H1 (cell line): ENCODE results near the gene PLXNB1. TPM values are rescaled to one million over a fixed set of nuclear protein-coding genes. Genes with fewer than 3 reads are reported as not detected.

Source experiments
- ATF3 ChIP-seq: IDR thresholded peaks from 2 replicates; pipeline ENCODE4 v1.6.1; 2011; ENCODE audit warnings: low read depth, mild to moderate bottlenecking, low read length; ENCODE audit not compliant: insufficient read depth
- BRCA1 ChIP-seq: IDR thresholded peaks from 2 replicates; pipeline ENCODE4 v1.6.1; 2012; ENCODE audit warnings: low read depth, low read length, improper control_type of control experiment
- CHD2 ChIP-seq: IDR thresholded peaks from 2 replicates; pipeline ENCODE4 v1.6.1; 2012; ENCODE audit warnings: low read length, improper control_type of control experiment
- E2F6 ChIP-seq: IDR thresholded peaks from 2 replicates; pipeline ENCODE4 v1.6.1; 2012; ENCODE audit warnings: inconsistent platforms
- GTF2F1 ChIP-seq: IDR thresholded peaks from 2 replicates; pipeline ENCODE4 v1.6.1; 2012; ENCODE audit warnings: low read depth, low read length, improper control_type of control experiment, borderline replicate concordance
- KDM1A ChIP-seq: fragments of 200-600, 300-600 bp; sonication (generic); IDR thresholded peaks from 2 replicates; pipeline ENCODE4 v1.7.1; 2016; ENCODE audit warnings: mild to moderate bottlenecking, low read length, borderline replicate concordance
- KDM5A ChIP-seq: fragments of 200-600 bp; IDR thresholded peaks from 2 replicates; pipeline ENCODE4 v1.7.1; 2012; ENCODE audit warnings: mild to moderate bottlenecking, low read length, inconsistent platforms, mixed read lengths
- MAX ChIP-seq: IDR thresholded peaks from 2 replicates; pipeline ENCODE4 v1.6.1; 2012; ENCODE audit warnings: inconsistent platforms
- PHF8 ChIP-seq: fragments of 200-600 bp; sonication (generic); conservative IDR thresholded peaks from 2 replicates; pipeline ENCODE4 v1.7.1; 2012; ENCODE audit warnings: low read depth, mild to moderate bottlenecking, inconsistent platforms, low read length, moderate library complexity
- POLR2A ChIP-seq, 2 experiments: IDR thresholded peaks; 1 replicate in 1 of 2; 2 replicates in 1 of 2; pipeline ENCODE4 v1.6.1; 2011; ENCODE audit warnings: low read depth in 2 of 2, low read length in 2 of 2, mild to moderate bottlenecking in 2 of 2; ENCODE audit errors: control extremely low read depth in 1 of 2
- POLR2AphosphoS5 ChIP-seq: IDR thresholded peaks from 2 replicates; pipeline ENCODE4 v1.6.1; 2011; ENCODE audit warnings: low read depth, low read length
- RBBP5 ChIP-seq: IDR thresholded peaks from 2 replicates; pipeline ENCODE4 v1.7.1; 2012; ENCODE audit warnings: low read depth, mild to moderate bottlenecking, inconsistent platforms, low read length, moderate library complexity, borderline replicate concordance
- SAP30 ChIP-seq: fragments of 300-600 bp; sonication (generic); IDR thresholded peaks from 2 replicates; pipeline ENCODE4 v1.7.1; 2012; ENCODE audit warnings: low read length, moderate library complexity, mild to moderate bottlenecking, inconsistent platforms; ENCODE audit not compliant: insufficient read depth, insufficient replicate concordance
- SIN3A ChIP-seq, 2 experiments: IDR thresholded peaks in 1 of 2; conservative IDR thresholded peaks in 1 of 2; 2 replicates each; pipeline ENCODE4 v1.6.1; 2011 to 2012; ENCODE audit warnings: low read length in 2 of 2, improper control_type of control experiment in 1 of 2, low read depth in 1 of 2, mild to moderate bottlenecking in 1 of 2
- SP1 ChIP-seq: IDR thresholded peaks from 2 replicates; pipeline ENCODE4 v1.6.1; 2011; ENCODE audit warnings: low read depth, low read length
- SRF ChIP-seq: IDR thresholded peaks from 2 replicates; pipeline ENCODE4 v1.6.1; 2011; ENCODE audit warnings: mild to moderate bottlenecking, low read depth, low read length, moderate library complexity
- TAF7 ChIP-seq: optimal IDR thresholded peaks from 2 replicates; pipeline ENCODE3; 2011; ENCODE audit warnings: low read depth, mild to moderate bottlenecking, inconsistent platforms, low read length, moderate library complexity, borderline replicate concordance
- TBP ChIP-seq: IDR thresholded peaks from 2 replicates; pipeline ENCODE4 v1.6.1; 2011; ENCODE audit warnings: low read depth, low read length, improper control_type of control experiment
- YY1 ChIP-seq: IDR thresholded peaks from 2 replicates; pipeline ENCODE4 v1.6.1; 2011; ENCODE audit warnings: low read depth, mild to moderate bottlenecking, low read length
- polyA plus RNA-seq, 7 experiments: library from polyadenylated mRNA; depleted of rRNA in 3 of 7; stranded (reverse) in 5 of 7; unstranded in 2 of 7; fragments of >200 nt in 5 of 7; fragments of 200-250 nt in 2 of 7; gene quantifications; 1 replicate in 5 of 7; 2 replicates in 1 of 7; 4 replicates in 1 of 7; pipeline versions ENCODE4 v1.2.1 to v1.2.3, GENCODE V29; 2011 to 2013; ENCODE audit warnings: missing spikeins in 2 of 7, mixed read lengths in 2 of 7
- total RNA-seq: library from RNA; stranded (reverse); fragmentation: NEBNext Ultra II Directional; extraction: Animal tissue kit (Norgen Biotek cat#: 25700); gene quantifications from 2 replicates; pipeline ENCODE4 v1.2.1, GENCODE V29; 2021

PLXNB1 gene
- total and polyA plus RNA-seq, 2 of the 8 experiments (the other 6 are each of a cell fraction or from before 2014, with no cell fraction given) = 109 to 114 TPM

- TF ChIP-seq PHF8 = peak; percentile 93
- TF ChIP-seq BRCA1 = no peak
- peak; percentile 87 for TF ChIP-seq SRF
- peak; percentile 96 for TF ChIP-seq POLR2AphosphoS5
- peak; percentile 73 for TF ChIP-seq MAX
- peak; percentile 95 for TF ChIP-seq TBP
- TF ChIP-seq YY1 = peak; percentile 26; the same call in 1 of the 2 replicates
- no peak for TF ChIP-seq KDM1A
- no peak for TF ChIP-seq SAP30
- TF ChIP-seq ATF3 = peak; percentile 89
- peak; percentile 27; the same call in 1 of the 2 replicates for TF ChIP-seq RBBP5
- peak; percentile 91 for TF ChIP-seq KDM5A
- peak; percentile 81 to 97 for TF ChIP-seq POLR2A (IDR thresholded peaks at IDR 0.05; ENCODE audit: control extremely low read depth in 1 of 2, low read depth in 2 of 2, low read length in 2 of 2)
- peak; percentile 41 to 97; a peak in 2 of 4 replicates for TF ChIP-seq SIN3A (conservative IDR thresholded peaks at IDR 0.05 in 1 of 2, IDR thresholded peaks at IDR 0.05 in 1 of 2; ENCODE audit: low read depth in 1 of 2, low read length in 2 of 2)
- peak; percentile 85 for TF ChIP-seq SP1
- no peak; the same call in 1 of the 2 replicates for TF ChIP-seq E2F6
- TF ChIP-seq TAF7 = peak; percentile 92
- TF ChIP-seq CHD2 = peak; percentile 69
- peak; percentile 71; the same call in 1 of the 2 replicates for TF ChIP-seq GTF2F1
Observed at GRCh38 chr3:48446425-48447193, 16.7 kb upstream of the PLXNB1 start, which contains the start of gene ATRIP (continued).
